Measurements from ENCODE around the gene SERPINB1.
A peak's percentile ranks its signal among the peaks of the same experiment; 100 is the strongest.

Gene SERPINB1

DNA sequence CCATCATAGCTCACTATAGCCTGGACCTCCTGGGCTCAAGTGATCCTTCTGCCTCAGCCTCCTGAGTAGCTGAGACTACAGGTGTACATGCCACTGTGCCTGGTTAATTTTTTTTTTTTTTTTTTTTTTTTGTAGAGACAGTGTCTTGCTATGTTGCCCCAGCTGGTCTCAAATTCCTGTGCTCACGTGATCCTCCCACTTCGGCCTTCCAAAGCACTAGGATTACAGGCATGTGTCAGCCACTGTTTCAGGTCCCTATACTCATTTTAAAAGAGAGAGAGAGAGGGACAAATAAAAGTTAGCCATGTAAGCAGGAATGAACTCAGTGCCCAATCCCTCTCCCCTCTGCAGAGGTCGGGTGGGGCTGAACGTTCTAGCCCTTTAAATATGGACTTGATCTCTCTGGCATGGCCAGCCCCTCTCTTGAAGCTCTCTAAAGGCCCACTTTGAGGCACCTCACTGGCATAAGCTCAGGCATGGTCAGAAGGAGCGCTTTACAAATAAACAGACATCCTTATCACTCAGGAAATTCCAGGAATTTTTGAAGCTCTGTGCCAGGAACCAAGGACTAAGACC, 9.0 kb upstream of the SERPINB1 start:
- no peak for DNase-seq (ENCODE audit: low read depth in 2 of 2)

- peak in 1 of 2 donors; percentile 53 for DNase-seq (ENCODE audit: low read depth in 2 of 2)
Observed at GRCh38 chr6:2848851-2849250, 7.2 kb upstream of the SERPINB1 start.

DNA sequence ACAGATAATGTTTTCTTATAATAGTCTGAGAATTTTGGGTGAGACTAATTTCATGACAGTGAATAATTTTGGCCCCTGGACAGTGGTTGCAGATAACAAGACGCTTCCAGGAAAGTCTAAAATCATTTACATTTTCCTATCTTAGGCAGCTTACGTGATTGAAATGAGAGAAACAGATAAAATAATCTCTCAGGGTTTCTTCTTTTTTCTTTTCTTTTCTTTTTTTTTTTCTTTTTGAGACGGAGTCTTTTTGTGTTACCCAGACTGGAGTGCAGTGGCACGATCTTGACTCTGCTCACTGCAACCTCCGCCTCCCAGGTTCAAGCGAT, 4.2 kb upstream of the SERPINB1 start:
- no peak for DNase-seq (ENCODE audit: low read depth in 2 of 2)

GRCh38 chr6:2844008-2844407, 2.3 kb upstream of the SERPINB1 start:
- no peak for DNase-seq (ENCODE audit: low read depth in 2 of 2)

GRCh38 chr6:2843138-2843740, 1.6 kb upstream of the SERPINB1 start:
- DNase-seq (ENCODE audit: low read depth in 2 of 2) = no peak

- no peak for DNase-seq (ENCODE audit: low read depth in 2 of 2)
Observed at GRCh38 chr6:2842139-2842552, 483 bp upstream of the SERPINB1 start.

DNA sequence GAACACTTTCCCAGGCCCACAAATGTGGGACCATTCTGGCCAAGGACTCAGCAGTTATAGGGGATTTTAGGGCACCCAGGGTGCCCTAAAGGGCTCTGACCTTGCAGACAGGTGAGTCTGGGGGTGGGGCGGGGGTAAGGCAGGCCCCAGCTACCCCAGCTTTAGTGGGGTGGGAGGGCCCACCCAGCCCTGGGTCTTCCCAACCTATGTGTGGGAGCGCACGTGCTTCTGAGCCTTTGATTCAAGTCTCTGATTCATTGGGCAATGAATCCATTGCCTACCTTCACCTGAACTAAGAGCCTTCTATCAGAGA, 958 bp downstream of the SERPINB1 start:
- DNase-seq (ENCODE audit: low read depth in 2 of 2) = no peak

- DNase-seq (ENCODE audit: low read depth in 2 of 2) = no peak
Observed at GRCh38 chr6:2839982-2840748, 1.5 kb downstream of the SERPINB1 start.

- DNase-seq (ENCODE audit: low read depth in 2 of 2) = no peak
Observed at GRCh38 chr6:2839195-2839981, 2.3 kb downstream of the SERPINB1 start.

DNA sequence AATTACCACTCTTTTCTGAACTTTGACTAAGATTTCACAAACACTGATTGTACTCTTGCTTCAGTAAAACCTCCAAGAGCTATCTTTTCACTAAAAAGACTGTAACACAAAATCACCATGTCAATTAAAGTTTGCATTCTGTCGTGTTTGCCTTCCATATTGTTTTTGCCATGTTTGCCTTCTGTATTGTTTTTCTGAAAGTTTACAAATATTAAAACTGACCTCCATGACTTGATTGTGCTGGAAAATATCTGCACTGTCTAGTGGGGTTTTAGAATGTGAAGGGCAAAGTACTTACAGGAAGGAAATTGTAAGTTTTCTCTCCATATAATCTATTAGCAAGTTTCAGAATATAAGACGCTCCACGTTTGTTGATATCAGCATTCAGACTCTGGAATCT, 3.4 kb downstream of the SERPINB1 start:
- no peak for DNase-seq (ENCODE audit: low read depth in 2 of 2)

GRCh38 chr6:2834262-2834661, 7.4 kb downstream of the SERPINB1 start:
- no peak for DNase-seq (ENCODE audit: low read depth in 2 of 2)

GRCh38 chr6:2831392-2831791, 10.3 kb downstream of the SERPINB1 start:
- DNase-seq (ENCODE audit: low read depth in 2 of 2) = no peak

GRCh38 chr6:2830183-2830582, 11.5 kb downstream of the SERPINB1 start:
- no peak for DNase-seq (ENCODE audit: low read depth in 2 of 2)

- no peak for DNase-seq (ENCODE audit: low read depth in 2 of 2)
Observed at GRCh38 chr6:2829253-2829652, 12.4 kb downstream of the SERPINB1 start.

- no peak for DNase-seq (ENCODE audit: low read depth in 2 of 2)
Observed at GRCh38 chr6:2828629-2829028, 13.0 kb downstream of the SERPINB1 start.

GRCh38 chr6:2827142-2827541, 14.5 kb downstream of the SERPINB1 start:
- DNase-seq (ENCODE audit: low read depth in 2 of 2) = no peak

- DNase-seq (ENCODE audit: low read depth in 2 of 2) = no peak
Observed at GRCh38 chr6:2826131-2826530, 15.5 kb downstream of the SERPINB1 start.

DNA sequence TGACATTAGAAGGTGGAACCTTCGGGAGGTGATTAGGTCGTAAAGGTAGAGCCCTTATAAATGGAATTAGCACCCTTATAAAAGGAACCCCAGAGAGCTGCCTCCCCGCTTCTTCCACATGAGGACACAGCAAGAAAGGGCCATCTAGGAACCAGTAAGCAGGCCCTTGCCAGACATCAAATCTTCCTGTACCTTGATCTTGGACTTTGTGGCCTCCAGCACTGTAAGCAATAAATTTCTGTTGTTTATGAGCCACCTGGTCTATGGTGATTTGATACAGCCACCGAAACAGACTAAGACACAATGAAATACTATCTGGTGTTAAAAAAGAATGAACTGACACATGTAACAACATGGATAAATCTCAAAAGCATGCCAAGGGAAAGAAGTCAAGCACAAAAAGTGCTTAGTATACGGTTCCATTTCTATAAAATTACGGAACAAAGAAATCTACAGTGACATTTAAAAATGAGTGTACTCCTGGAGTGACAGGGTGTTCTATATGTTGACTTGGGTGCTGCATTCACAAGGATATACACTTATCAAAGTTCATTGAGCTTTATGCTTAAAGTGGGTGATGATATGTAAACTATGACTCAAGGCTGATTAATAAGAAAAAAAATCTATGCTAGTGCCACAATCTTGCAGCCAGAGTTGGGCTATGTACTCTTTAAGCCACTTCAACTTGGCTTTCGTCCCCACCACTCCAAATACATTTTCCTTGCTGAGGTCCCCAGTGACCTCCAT, 18.4 kb downstream of the SERPINB1 start:
- DNase-seq (ENCODE audit: low read depth in 2 of 2) = no peak

DNA sequence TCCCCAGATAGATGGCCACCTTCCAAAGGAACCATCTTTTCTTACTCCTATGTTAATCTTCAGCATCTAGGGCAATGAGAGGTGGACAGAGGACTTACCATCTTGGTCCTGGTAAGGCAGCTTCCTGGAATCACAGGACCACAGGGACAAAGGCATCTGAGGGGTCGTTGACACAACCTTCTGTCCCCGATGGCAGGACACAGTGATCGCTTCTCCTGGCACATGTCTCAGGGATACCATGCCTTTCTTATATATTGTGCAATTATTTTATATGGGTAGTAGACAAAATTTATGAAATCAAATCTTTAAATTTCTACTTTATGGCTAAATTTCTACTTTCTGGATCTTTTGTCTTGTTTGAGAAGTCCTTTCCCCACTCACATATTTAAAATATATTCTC, 20.1 kb downstream of the SERPINB1 start:
- DNase-seq (ENCODE audit: low read depth in 2 of 2) = no peak

DNA sequence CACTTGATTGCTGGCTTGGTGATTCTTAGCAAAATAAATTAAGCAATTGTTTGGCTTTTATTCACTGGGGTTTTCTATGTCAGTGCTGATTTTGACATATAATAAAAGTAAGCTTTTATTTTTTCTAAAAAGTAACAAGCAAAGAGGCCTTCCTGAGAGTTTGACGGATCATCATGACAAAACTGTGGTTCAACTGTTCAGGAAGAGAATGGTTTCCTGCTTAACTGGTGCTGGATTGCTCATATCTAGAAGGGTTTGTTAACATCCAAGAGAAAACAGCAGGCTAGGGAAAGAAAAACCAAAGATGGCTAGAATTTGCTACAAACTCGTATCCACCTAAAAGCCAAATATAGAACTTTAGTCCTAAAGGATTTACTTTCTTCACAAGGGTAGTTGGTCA, 21.2 kb downstream of the SERPINB1 start:
- DNase-seq (ENCODE audit: low read depth in 2 of 2) = no peak

DNA sequence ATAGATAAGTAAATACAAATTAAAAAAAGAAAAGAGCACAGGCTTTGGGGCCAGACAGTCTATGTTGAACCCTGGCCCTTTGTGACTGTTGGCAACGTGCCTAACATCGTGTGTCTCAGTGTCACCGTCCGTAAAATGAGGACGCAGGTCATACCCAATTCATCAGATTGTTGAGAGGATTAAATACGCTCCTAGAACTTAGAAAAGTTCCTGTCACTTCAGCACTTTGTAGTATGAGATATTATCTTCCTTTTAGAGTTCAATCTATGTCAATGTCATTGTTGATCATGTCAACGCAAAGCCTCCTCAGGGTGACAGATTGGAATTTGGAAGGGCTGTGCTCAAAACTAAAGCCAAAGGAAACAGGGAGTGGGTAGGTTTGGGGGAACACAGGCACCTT, 21.7 kb downstream of the SERPINB1 start:
- DNase-seq (ENCODE audit: low read depth in 2 of 2) = no peak

DNA sequence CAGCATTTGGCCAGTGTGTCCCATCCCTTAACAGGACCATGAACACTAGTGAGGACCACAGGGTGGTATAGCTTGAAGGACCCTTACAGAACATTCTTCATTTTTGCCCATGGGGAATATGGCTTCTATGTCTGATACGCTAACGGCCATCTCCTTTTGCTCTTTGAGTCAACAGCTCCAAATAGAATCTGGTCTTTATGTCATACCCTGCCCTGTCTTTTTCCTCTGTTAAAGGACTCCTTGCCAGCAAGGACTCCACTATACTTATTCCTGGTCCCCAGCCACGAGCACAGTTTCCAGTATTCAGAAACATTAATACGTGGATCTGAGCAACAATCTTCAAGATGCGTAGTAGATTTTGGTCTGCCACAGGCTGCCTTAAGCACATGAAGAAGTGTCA, 22.5 kb downstream of the SERPINB1 start:
- DNase-seq (ENCODE audit: low read depth in 2 of 2) = no peak
